Endothelial cell (in vitro differentiated cells): Measurements from ENCODE around the gene OAS1. TPM values are rescaled to one million over a fixed set of nuclear protein-coding genes. Genes with fewer than 3 reads are reported as not detected.

Experiments used
- DNase-seq: peaks from one replicate; pipeline ENCODE4 v3.0.0; 2021; ENCODE audit warnings: low spot score
- H3K27ac Mint-ChIP-seq: one replicate; pipeline ENCODE4 v1.8.0; 2021; ENCODE audit warnings: mixed read lengths, inconsistent platforms; ENCODE audit not compliant: unreplicated experiment
- H3K27me3 Mint-ChIP-seq: one replicate; pipeline ENCODE4 v1.8.0; 2021; ENCODE audit warnings: mild to moderate bottlenecking, moderate library complexity, mixed read lengths, inconsistent platforms; ENCODE audit not compliant: unreplicated experiment
- H3K36me3 Mint-ChIP-seq: one replicate; pipeline ENCODE4 v1.8.0; 2021; ENCODE audit warnings: mild to moderate bottlenecking, low read depth, mixed read lengths, inconsistent platforms; ENCODE audit not compliant: unreplicated experiment
- H3K4me1 Mint-ChIP-seq: one replicate; pipeline ENCODE4 v1.8.0; 2021; ENCODE audit warnings: mild to moderate bottlenecking, mixed read lengths, inconsistent platforms; ENCODE audit not compliant: unreplicated experiment
- H3K4me3 Mint-ChIP-seq: one replicate; pipeline ENCODE4 v1.8.0; 2021; ENCODE audit warnings: mild to moderate bottlenecking, mixed read lengths, inconsistent platforms; ENCODE audit not compliant: unreplicated experiment
- H3K9me3 Mint-ChIP-seq: one replicate; pipeline ENCODE4 v1.8.0; 2021; ENCODE audit warnings: mixed read lengths, inconsistent platforms; ENCODE audit not compliant: unreplicated experiment
- total RNA-seq: library from RNA; stranded (reverse); fragmentation: NEBNext Ultra II Directional; extraction: Animal tissue kit (Norgen Biotek cat#: 25700); gene quantifications from one replicate; pipeline ENCODE4 v1.2.1, GENCODE V29; 2021; ENCODE audit not compliant: unreplicated experiment
- TF ChIP-seq, protein P1 (sequence below): fragments of 200-600 bp; sonication (generic); IDR thresholded peaks from one replicate; pipeline ENCODE4 v1.5.0; 2021; ENCODE audit warnings: antibody characterized with exemption; ENCODE audit not compliant: unreplicated experiment

The OAS1 gene
- total RNA-seq, 1 donor from 2014 or later: 0.56 TPM

DNA sequence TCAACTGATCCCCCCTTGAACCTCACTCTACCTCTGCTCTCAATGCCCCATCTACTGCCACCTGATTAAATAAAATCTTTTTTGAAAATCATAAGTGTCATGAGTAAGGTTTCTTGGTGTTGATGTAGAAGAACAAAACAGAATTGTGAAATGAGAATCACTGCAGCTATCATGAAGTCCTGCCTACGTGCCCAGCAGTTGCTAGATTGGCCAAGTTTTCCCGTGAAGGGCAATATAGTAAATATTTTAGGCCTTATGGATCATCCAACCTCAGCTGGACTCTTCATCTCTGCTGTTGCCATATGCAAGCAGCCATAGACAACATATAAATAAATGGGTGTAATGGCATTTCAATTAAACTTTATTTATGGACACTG, 26.4 kb downstream of the OAS1 start:
- H3K36me3 Mint-ChIP-seq: no peaks in the 10 kb centered on the region
- H3K4me1 Mint-ChIP-seq: peaks cover 2% of the 10 kb centered on the region
- TF ChIP-seq, protein P1, sequence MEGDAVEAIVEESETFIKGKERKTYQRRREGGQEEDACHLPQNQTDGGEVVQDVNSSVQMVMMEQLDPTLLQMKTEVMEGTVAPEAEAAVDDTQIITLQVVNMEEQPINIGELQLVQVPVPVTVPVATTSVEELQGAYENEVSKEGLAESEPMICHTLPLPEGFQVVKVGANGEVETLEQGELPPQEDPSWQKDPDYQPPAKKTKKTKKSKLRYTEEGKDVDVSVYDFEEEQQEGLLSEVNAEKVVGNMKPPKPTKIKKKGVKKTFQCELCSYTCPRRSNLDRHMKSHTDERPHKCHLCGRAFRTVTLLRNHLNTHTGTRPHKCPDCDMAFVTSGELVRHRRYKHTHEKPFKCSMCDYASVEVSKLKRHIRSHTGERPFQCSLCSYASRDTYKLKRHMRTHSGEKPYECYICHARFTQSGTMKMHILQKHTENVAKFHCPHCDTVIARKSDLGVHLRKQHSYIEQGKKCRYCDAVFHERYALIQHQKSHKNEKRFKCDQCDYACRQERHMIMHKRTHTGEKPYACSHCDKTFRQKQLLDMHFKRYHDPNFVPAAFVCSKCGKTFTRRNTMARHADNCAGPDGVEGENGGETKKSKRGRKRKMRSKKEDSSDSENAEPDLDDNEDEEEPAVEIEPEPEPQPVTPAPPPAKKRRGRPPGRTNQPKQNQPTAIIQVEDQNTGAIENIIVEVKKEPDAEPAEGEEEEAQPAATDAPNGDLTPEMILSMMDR: no peak
- DNase-seq: no peak
- no peaks in the 10 kb centered on the region for H3K27me3 Mint-ChIP-seq
- no peaks in the 10 kb centered on the region for H3K9me3 Mint-ChIP-seq
- H3K27ac Mint-ChIP-seq: no peak overlapping the region
- no peak overlapping the region for H3K4me3 Mint-ChIP-seq

DNA sequence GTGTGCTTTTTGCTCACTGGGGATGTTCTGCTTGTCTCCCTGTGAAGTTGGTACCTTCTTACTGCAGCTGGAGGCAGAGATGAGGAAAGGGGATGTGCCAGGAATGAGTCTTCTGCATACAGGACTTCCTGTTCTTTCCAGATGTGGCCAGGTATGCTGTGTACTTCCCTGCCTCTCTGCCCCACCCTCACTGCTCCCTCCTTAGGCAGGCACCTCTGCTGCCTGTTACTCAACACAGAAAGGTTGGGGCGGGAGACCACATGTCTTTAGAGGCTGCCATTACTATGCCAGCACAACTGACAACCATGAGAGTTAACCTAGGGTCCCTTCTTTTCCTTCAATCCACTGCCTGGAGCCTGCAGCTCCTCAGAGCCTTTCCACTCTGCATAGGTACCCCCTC, 29.5 kb downstream of the OAS1 start:
- Mint-ChIP-seq H3K9me3 (no peaks in the 10 kb centered on the region), H3K27ac (no peak overlapping the region), H3K4me1 (peaks cover 15% of the 10 kb centered on the region), H3K36me3 (no peaks in the 10 kb centered on the region), H3K27me3 (peaks cover 2% of the 10 kb centered on the region), H3K4me3 (no peak overlapping the region)
- TF ChIP-seq, protein P1: no peak
- no peak for DNase-seq

DNA sequence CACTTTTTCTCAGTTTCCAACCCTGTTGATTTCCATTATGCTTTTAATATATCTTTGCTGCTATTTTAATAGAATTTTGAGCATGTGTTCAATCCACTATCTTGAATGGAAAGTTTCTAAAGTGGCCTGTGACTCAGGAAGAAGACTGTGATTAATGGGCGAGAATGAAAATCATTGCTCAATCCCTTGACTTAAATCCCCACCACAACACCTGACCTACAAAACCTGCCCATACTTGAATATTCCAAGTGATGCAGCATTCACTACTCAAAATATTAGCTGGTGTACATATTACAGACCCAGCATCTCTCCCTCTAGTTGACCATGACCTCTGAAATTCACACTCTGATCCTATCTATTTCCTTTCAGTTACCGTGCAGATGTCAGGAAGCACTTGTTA, 30.2 kb downstream of the OAS1 start:
- H3K27ac Mint-ChIP-seq: no peak overlapping the region
- no peak for DNase-seq
- TF ChIP-seq, protein P1: no peak
- peaks cover 2% of the 10 kb centered on the region for H3K27me3 Mint-ChIP-seq
- H3K36me3 Mint-ChIP-seq: no peaks in the 10 kb centered on the region
- H3K4me3 Mint-ChIP-seq: no peak overlapping the region
- H3K9me3 Mint-ChIP-seq: no peaks in the 10 kb centered on the region
- peaks cover 15% of the 10 kb centered on the region for H3K4me1 Mint-ChIP-seq

DNA sequence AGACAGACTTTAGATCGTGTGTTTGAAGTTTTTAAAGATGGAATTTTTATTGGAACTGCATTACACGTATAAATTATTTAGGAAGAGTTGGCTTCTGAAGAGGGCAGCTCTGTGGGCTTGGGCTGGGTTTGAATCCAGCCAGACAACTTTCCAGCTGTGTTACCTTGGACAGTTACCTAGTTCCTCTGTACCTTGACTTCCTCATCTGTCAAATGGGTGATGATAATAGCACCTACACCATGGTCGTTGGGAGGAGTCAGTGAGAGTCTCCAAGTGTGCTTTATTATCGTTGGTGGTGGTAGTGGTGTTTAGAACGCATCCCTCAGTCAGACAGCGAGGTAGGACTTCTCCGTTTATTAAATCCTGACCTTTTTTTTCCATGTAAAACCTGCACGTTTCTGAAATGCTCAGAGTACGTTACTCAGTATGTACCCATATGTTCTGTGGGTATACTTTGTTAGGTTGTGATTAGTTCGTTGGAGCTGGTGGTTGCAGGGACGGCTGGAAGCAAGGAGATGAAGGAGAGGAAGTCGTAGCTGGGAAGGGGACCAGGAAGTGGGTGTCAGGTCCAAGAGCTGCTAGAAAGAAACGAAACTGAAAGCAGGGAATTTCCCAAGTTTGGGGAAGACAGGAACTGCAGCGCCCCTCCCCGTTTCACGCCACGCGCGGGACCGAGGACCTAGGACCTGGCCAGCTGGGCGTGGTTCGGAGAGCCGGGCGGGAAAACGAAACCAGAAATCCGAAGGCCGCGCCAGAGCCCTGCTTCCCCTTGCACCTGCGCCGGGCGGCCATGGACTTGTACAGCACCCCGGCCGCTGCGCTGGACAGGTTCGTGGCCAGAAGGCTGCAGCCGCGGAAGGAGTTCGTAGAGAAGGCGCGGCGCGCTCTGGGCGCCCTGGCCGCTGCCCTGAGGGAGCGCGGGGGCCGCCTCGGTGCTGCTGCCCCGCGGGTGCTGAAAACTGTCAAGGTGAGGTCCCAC, 31.3 kb downstream of the OAS1 start, which contains the start of gene OAS3:
TSS of gene OAS3 (plus strand) at position 734 of the 979 bp plus-strand sequence. CDS start at position 791, 57 bp downstream.
- Mint-ChIP-seq H3K4me1 (peaks cover 15% of the 10 kb centered on the region), H3K4me3 (peak within 1 kb of the TSS; percentile 92), H3K36me3 (no peaks in the 10 kb centered on the region), H3K27me3 (peaks cover 2% of the 10 kb centered on the region), H3K9me3 (no peaks in the 10 kb centered on the region), H3K27ac (no peak within 1 kb of the TSS)
- TF ChIP-seq, protein P1: no peak
- peak; percentile 26 for DNase-seq

DNA sequence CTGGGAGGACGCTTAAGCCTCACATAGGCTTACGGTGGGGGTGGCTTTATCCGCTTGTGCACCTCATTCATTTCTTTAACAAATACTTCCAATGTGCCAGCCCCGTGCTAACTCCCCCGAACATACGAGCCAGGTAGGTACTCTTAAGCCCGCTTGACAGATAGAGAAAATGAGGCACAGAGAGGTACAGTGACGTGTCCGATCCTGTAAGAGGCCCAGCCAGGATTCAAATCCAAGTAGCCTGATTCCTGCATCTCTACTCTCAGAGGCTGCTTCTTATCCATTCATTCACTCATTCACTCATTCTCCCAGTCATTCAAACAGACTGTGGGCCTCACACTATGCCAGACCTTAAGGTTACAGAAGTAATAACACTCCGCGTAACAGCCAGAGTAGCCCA, 32.0 kb downstream of the OAS1 start:
- H3K27ac Mint-ChIP-seq: no peak overlapping the region
- TF ChIP-seq, protein P1: no peak
- DNase-seq: no peak
- peaks cover 15% of the 10 kb centered on the region for H3K4me1 Mint-ChIP-seq
- H3K4me3 Mint-ChIP-seq: peak overlapping the region; percentile 79
- no peaks in the 10 kb centered on the region for H3K36me3 Mint-ChIP-seq
- peaks cover 2% of the 10 kb centered on the region for H3K27me3 Mint-ChIP-seq
- H3K9me3 Mint-ChIP-seq: no peaks in the 10 kb centered on the region
